Suprapubic skin (tissue), 4 donors: ENCODE data around the gene ITGA2B. TPM values are rescaled to one million over a fixed set of nuclear protein-coding genes. Genes with fewer than 3 reads are reported as not detected.
"Not testable (repeated sequence)": the region's sequence is repeated elsewhere in the genome, so short reads cannot be mapped to it uniquely, and the experiment has no call there.

Experiments
- DNase-seq, 2 donors: peaks; one replicate each; pipeline ENCODE4 v3.0.0-alpha.2; 2019; ENCODE audit warnings: low spot score in 2 of 2
- H3K27ac ChIP-seq: fragments of 200-600 bp; sonication (generic); one replicate; pipeline ENCODE4 v1.5.1; 2019
- H3K27me3 ChIP-seq: fragments of 200-600 bp; sonication (generic); one replicate; pipeline ENCODE4 v1.5.1; 2019
- H3K36me3 ChIP-seq: fragments of 200-600 bp; sonication (generic); one replicate; pipeline ENCODE4 v1.5.1; 2019
- H3K4me1 ChIP-seq: fragments of 200-600 bp; sonication (generic); one replicate; pipeline ENCODE4 v1.5.1; 2019
- H3K4me3 ChIP-seq: fragments of 200-600 bp; sonication (generic); one replicate; pipeline ENCODE4 v1.5.1; 2019; ENCODE audit warnings: mild to moderate bottlenecking
- H3K9me3 ChIP-seq: fragments of 200-600 bp; sonication (generic); one replicate; pipeline ENCODE4 v1.5.1; 2019
- EP300 ChIP-seq: sonication (generic); formaldehyde crosslinking; IDR thresholded peaks from one replicate; pipeline ENCODE4 v1.6.1; 2017; ENCODE audit warnings: antibody characterized with exemption
- POLR2A ChIP-seq, 2 donors: fragments of 450-650 bp; IDR thresholded peaks; one replicate each; pipeline ENCODE4 v1.6.1; 2017; ENCODE audit warnings: antibody characterized with exemption in 2 of 2, mild to moderate bottlenecking in 2 of 2, moderate library complexity in 2 of 2
- POLR2AphosphoS5 ChIP-seq, 3 donors: sonication (generic); formaldehyde crosslinking; IDR thresholded peaks; one replicate each; pipeline ENCODE4 v1.6.1; 2017; ENCODE audit warnings: antibody characterized with exemption in 3 of 3
- WGBS: methylation state at CpG from one replicate; pipeline ENCODE4 v1.1.5; 2018; 5-methylcytosine and 5-hydroxymethylcytosine counted together
- total RNA-seq, 4 donors: library from RNA; depleted of rRNA; stranded (reverse); fragments of >200 nt; gene quantifications; one replicate each; pipeline ENCODE4 v1.1.0, GENCODE V29; 2016
- TF ChIP-seq, protein P1 (sequence below), 2 donors: fragments of 200-600 bp in 1 of 2; fragments of 450-650 bp in 1 of 2; sonication (generic) in 1 of 2; IDR thresholded peaks; one replicate each; pipeline ENCODE4 v1.5.1; 2016 to 2019; ENCODE audit warnings: antibody characterized with exemption in 2 of 2, mild to moderate bottlenecking in 1 of 2, moderate library complexity in 1 of 2

Gene ITGA2B
- total RNA-seq, 4 donors from 2014 or later: 0.45 to 0.48 TPM; not detected in 2

DNA sequence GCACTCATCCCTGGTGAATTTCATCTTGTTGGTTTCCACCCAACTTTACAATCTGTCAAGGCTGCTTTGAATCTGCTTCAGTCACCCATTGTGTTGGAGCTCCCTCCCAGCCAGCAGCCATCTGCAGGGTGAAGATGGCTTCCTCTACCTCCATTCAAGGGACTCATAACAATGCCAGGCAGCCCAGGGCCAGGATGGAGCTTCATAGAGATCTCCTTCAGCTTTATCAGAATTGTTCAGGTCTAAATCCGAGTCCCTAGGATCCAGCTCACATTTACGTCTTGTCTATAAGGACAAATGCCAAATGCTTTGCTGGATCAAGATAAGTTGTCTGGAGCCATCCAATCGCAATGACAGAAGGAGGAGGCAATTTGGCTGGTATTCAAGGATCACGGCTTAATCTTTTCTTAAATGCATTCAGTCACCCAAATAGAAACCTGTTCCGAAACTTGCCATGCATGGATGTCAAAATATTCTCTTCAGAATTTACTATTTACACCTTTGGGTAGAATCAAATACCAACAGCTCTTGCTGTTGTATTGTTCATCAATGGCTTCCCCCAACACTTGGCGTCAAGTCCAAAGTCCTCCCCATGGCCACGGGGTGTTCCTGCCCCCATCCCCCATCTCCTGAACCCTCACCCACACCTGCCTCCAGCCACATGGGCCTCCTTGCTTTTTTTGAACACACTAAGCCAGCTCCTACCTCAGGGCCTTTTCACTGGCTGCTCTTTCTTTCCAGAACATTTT lies 22.0 kb downstream of the ITGA2B start:
- DNase-seq: no peak
- WGBS: 40% methylated on average over 7 of the region's 7 CpGs
- no peak overlapping the region for H3K27ac ChIP-seq
- no peaks in the 10 kb centered on the region for H3K36me3 ChIP-seq
- peaks cover 21% of the 10 kb centered on the region for H3K4me1 ChIP-seq
- no peak overlapping the region for H3K4me3 ChIP-seq
- peaks cover 33% of the 10 kb centered on the region for H3K27me3 ChIP-seq
- H3K9me3 ChIP-seq: no peaks in the 10 kb centered on the region
- no peak for TF ChIP-seq POLR2AphosphoS5 (IDR thresholded peaks at IDR 0.05)
- TF ChIP-seq POLR2A (IDR thresholded peaks at IDR 0.05): no peak
- TF ChIP-seq EP300: no peak
- TF ChIP-seq, protein P1, sequence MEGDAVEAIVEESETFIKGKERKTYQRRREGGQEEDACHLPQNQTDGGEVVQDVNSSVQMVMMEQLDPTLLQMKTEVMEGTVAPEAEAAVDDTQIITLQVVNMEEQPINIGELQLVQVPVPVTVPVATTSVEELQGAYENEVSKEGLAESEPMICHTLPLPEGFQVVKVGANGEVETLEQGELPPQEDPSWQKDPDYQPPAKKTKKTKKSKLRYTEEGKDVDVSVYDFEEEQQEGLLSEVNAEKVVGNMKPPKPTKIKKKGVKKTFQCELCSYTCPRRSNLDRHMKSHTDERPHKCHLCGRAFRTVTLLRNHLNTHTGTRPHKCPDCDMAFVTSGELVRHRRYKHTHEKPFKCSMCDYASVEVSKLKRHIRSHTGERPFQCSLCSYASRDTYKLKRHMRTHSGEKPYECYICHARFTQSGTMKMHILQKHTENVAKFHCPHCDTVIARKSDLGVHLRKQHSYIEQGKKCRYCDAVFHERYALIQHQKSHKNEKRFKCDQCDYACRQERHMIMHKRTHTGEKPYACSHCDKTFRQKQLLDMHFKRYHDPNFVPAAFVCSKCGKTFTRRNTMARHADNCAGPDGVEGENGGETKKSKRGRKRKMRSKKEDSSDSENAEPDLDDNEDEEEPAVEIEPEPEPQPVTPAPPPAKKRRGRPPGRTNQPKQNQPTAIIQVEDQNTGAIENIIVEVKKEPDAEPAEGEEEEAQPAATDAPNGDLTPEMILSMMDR (IDR thresholded peaks at IDR 0.05): no peak

DNA sequence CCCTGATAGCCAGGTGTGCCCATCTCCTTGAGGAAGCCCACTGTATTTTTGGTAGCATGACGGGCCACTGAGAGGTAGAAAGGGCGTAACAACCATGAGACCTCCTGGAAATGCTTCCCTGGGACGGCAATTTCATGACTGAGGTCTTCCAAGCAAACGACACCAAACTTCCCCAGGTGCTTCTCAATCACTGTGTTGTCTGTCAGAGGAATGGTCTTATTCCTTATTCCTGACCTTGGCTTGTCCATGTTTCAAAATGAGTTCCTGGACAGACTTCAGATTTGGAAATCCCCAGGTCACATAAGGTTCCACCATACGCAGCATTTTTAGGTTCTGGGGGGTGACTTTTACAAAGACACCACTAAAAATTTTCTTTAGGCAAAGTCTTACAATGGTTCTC lies 24.4 kb downstream of the ITGA2B start:
- 89% methylated on average over 5 of the region's 5 CpGs for WGBS
- DNase-seq, H3K9me3 ChIP-seq, H3K36me3 ChIP-seq, H3K4me3 ChIP-seq, H3K27ac ChIP-seq: not testable (repeated sequence)
- Histone ChIP-seq H3K4me1 (peaks cover 24% of the 10 kb centered on the region), H3K27me3 (peaks cover 22% of the 10 kb centered on the region)

DNA sequence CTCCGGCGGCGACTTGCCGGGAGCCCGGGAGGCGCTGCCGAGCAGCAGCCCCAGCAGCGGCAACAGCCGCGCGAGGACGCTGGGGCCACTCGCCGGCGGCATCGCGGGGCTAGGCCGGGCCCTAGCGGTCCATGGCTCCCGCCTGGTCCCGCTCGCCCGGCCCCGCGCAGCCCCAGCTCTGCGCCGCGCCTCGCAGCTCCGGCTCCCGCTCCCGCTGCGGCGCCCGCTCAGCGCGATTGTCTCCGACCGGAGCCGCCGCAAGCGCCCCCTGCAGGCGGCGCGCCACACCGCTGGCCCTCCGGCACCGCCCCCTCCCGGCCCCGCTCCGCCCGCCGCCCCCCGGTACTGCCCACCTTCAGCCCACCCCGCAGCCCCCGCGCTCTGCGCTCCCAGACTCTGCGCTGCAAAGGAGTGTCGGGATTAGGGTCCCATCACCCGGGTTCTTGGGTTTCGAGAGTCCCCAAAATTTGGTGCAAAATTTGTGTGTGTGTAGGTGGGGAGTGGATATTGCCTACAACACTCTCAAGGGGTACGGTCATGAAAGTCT lies 25.8 kb downstream of the ITGA2B start, which contains the start of gene FAM171A2:
TSS of gene FAM171A2 (minus strand) at position 241 of the 547 bp plus-strand sequence. CDS start at position 102, 139 bp downstream.
- H3K36me3 ChIP-seq: no peaks in the 10 kb centered on the region
- H3K27ac ChIP-seq: no peak within 1 kb of the TSS

DNA sequence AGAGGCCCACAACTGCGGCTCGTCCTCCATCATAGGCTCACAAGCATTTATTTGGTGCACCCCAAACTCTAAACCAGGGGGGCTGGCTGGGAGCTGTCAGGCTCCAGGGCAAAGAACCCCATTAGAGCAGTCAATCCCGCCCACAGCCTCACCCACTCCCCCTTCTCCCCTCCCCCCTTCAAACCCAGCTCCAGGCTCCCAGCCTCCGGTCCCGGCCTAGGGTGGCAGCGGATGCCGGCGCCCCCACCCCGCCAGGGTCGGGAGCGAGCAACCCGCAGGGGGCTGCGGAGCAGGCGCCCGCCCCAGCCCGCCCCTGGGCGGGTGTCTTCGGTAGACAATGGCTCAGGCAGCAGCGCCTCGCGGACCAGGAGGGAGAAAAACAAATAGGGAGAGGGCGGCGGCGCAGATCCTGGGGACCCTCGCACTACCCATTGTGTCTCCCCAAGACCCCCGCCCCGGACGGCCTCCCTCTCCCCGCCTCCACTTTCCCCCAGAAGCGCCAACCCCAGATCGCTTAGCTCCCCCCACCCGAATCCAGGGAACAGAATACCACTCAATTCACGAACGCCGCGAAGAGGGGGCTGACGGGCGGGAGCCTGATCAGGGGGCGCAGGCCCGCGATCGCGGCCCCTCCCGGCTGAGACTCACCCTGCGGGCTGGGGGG lies 26.4 kb downstream of the ITGA2B start:
- no peaks in the 10 kb centered on the region for H3K36me3 ChIP-seq
- H3K4me3 ChIP-seq: peak overlapping the region; percentile 83
- no peak overlapping the region for H3K27ac ChIP-seq
- TF ChIP-seq POLR2AphosphoS5 (IDR thresholded peaks at IDR 0.05) (no peak), EP300 (no peak), POLR2A (IDR thresholded peaks at IDR 0.05) (no peak)
- TF ChIP-seq, protein P1 (IDR thresholded peaks at IDR 0.05): no peak
- DNase-seq: peak; percentile 66 to 79
- H3K27me3 ChIP-seq: peaks cover 9% of the 10 kb centered on the region
- H3K4me1 ChIP-seq: peaks cover 24% of the 10 kb centered on the region
- no peaks in the 10 kb centered on the region for H3K9me3 ChIP-seq
- 3% methylated on average over 4 of the region's 45 CpGs for WGBS

More for the DNA sequence above, 25.8 kb downstream of the ITGA2B start, which contains the start of gene FAM171A2:
- Histone ChIP-seq H3K4me1 (peaks cover 24% of the 10 kb centered on the region), H3K9me3 (no peaks in the 10 kb centered on the region), H3K27me3 (peaks cover 12% of the 10 kb centered on the region), H3K4me3 (peak within 1 kb of the TSS; percentile 83)
- 0% methylated on average over 3 of the region's 63 CpGs for WGBS
- peak; percentile 61 to 71 for DNase-seq
- TF ChIP-seq EP300: no peak
- TF ChIP-seq, protein P1 (IDR thresholded peaks at IDR 0.05): peak in 1 of 2 donors; percentile 91
- TF ChIP-seq POLR2AphosphoS5 (IDR thresholded peaks at IDR 0.05): no peak
- no peak for TF ChIP-seq POLR2A (IDR thresholded peaks at IDR 0.05)

DNA sequence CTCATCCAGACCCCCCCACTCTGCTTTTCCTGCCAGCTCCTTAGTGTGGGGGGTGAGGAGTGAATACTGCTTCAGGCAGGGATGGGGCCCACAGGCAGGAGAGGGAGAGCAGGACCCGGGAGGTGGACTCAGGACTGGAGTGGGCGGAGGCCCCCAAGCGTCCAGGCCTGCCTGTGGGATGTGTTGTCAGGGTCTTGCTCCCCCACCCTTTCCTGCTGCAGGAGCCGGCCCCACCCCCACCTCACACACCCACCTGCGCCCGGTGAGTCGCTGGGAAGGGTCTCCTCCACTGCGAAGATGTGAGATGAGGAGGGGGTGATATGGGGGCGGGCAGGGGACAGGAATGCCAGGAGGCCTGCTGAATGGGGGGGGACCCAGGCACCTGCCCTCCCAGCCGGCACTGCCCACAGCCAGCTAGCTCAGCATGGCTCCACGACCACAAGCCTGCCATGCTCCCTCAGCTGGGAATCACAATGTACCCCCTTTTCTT lies 26.9 kb downstream of the ITGA2B start:
- H3K27me3 ChIP-seq: peaks cover 9% of the 10 kb centered on the region
- no peaks in the 10 kb centered on the region for H3K9me3 ChIP-seq
- no peak for TF ChIP-seq POLR2A (IDR thresholded peaks at IDR 0.05)
- TF ChIP-seq EP300: no peak
- peaks cover 23% of the 10 kb centered on the region for H3K4me1 ChIP-seq
- peak; percentile 65 to 69 for DNase-seq
- 21% methylated on average over 5 of the region's 11 CpGs for WGBS
- peak overlapping the region; percentile 83 for H3K4me3 ChIP-seq
- H3K36me3 ChIP-seq: no peaks in the 10 kb centered on the region
- no peak overlapping the region for H3K27ac ChIP-seq
